HL-60 (cell line): Measurements from ENCODE around the gene IL5.
A peak's percentile ranks its signal among the peaks of the same experiment; 100 is the strongest.
"Not testable (repeated sequence)": the region's sequence is repeated elsewhere in the genome, so short reads cannot be mapped to it uniquely, and the experiment has no call there.

Experiments
- DNase-seq, 2 experiments: peaks; one replicate each; pipeline ENCODE4 v3.0.0-alpha.2; 2010 to 2020; ENCODE audit warnings: low read depth in 1 of 2, low spot score in 1 of 2
- H3K27ac ChIP-seq: fragments of 250-450 bp; sonication (Bioruptor Pico); replicated peaks from 2 replicates; pipeline ENCODE4 v1.5.1; 2020; ENCODE audit warnings: mild to moderate bottlenecking, moderate library complexity
- H3K27me3 ChIP-seq: fragments of 250-450 bp; sonication (Bioruptor Pico); 2 replicates; pipeline ENCODE4 v1.5.1; 2021; ENCODE audit warnings: mild to moderate bottlenecking, moderate library complexity; ENCODE audit not compliant: insufficient read depth, poor library complexity, severe bottlenecking
- H3K4me3 ChIP-seq: replicated peaks from 2 replicates; pipeline ENCODE4 v1.5.1; 2011; ENCODE audit warnings: mild to moderate bottlenecking, control low read depth, low read length; ENCODE audit not compliant: insufficient read depth
- CTCF ChIP-seq: IDR thresholded peaks from one replicate; pipeline ENCODE4 v1.5.1; 2011; ENCODE audit warnings: low read length, control low read depth, inconsistent platforms; ENCODE audit not compliant: insufficient read depth
- GABPA ChIP-seq: IDR thresholded peaks from 2 replicates; pipeline ENCODE4 v1.6.1; 2012; ENCODE audit warnings: low read depth
- POLR2AphosphoS5 ChIP-seq: IDR thresholded peaks from 2 replicates; pipeline ENCODE4 v1.6.1; 2012; ENCODE audit warnings: low read depth
- REST ChIP-seq: IDR thresholded peaks from 2 replicates; pipeline ENCODE4 v1.6.1; 2012; ENCODE audit warnings: low read depth; ENCODE audit not compliant: insufficient replicate concordance
- SPI1 ChIP-seq: IDR thresholded peaks from 2 replicates; pipeline ENCODE4 v1.6.1; 2012; ENCODE audit warnings: low read depth, mild to moderate bottlenecking, borderline replicate concordance

Gene IL5

GRCh38 chr5:132556763-132557477, 13.6 kb upstream of the IL5 start, which contains the start of gene RAD50:
RAD50 (plus strand) TSS chr5:132556977; CDS start chr5:132557325, 348 bp downstream.
- no peaks in the 10 kb centered on the region for H3K27me3 ChIP-seq
- TF ChIP-seq REST (no peak), POLR2AphosphoS5 (peak; percentile 86), CTCF (no peak), SPI1 (no peak)
- peak; percentile 87 to 93 for DNase-seq
- peak within 1 kb of the TSS; percentile 90 for H3K27ac ChIP-seq
- H3K4me3 ChIP-seq: peak within 1 kb of the TSS; percentile 60

GRCh38 chr5:132556153-132556762, 12.9 kb upstream of the IL5 start:
- TF ChIP-seq SPI1: no peak
- no peaks in the 10 kb centered on the region for H3K27me3 ChIP-seq
- H3K4me3 ChIP-seq: peak overlapping the region; percentile 60
- DNase-seq: no peak
- H3K27ac ChIP-seq: peak overlapping the region; percentile 90

GRCh38 chr5:132549576-132549975, 6.3 kb upstream of the IL5 start:
- no peak for TF ChIP-seq SPI1
- TF ChIP-seq GABPA: no peak
- no peak for TF ChIP-seq POLR2AphosphoS5
- no peak for TF ChIP-seq CTCF
- TF ChIP-seq REST: no peak
- H3K27me3 ChIP-seq: no peaks in the 10 kb centered on the region
- no peak overlapping the region for H3K27ac ChIP-seq
- H3K4me3 ChIP-seq: no peak overlapping the region
- no peak for DNase-seq

- H3K27me3 ChIP-seq, DNase-seq, H3K27ac ChIP-seq, H3K4me3 ChIP-seq: not testable (repeated sequence)
These were observed 5.5 kb upstream of the IL5 start for GRCh38 chr5:132548834-132549233.

GRCh38 chr5:132547269-132547668, 3.9 kb upstream of the IL5 start:
- TF ChIP-seq CTCF (no peak), GABPA (no peak), REST (no peak), SPI1 (no peak), POLR2AphosphoS5 (no peak)
- H3K4me3 ChIP-seq: no peak overlapping the region
- no peaks in the 10 kb centered on the region for H3K27me3 ChIP-seq
- DNase-seq: no peak
- no peak overlapping the region for H3K27ac ChIP-seq
